ENCODE results near the gene CYCS. TPM values are rescaled to one million over a fixed set of nuclear protein-coding genes. Genes with fewer than 3 reads are reported as not detected.

Gene CYCS
- total and polyA plus RNA-seq, 2 of the 8 experiments (the other 6 are each of a cell fraction or from before 2014, with no cell fraction given): 48.6 to 229 TPM

GRCh38 chr7:25139536-25139935 is 14.5 kb upstream of the CYCS start:
- CTCF ChIA-PET (ENCODE audit: partially characterized antibody): interaction anchor here (1.5 to 1.7 kb wide), 2 partner anchors 21 to 78 kb away, joined by 5 read pairs; no protein-coding TSS in a partner anchor
- no peak for TF ChIP-seq ATF2 (IDR thresholded peaks at IDR 0.05; ENCODE audit: low read length)
- TF ChIP-seq CBX8 (IDR thresholded peaks at IDR 0.05; ENCODE audit: borderline replicate concordance, low read depth, low read length): no peak
- no peak for TF ChIP-seq SP4 (IDR thresholded peaks at IDR 0.05; ENCODE audit: low read length)
- no peak for TF ChIP-seq TAF7 (optimal IDR thresholded peaks at IDR 0.05; ENCODE audit: borderline replicate concordance, low read depth, low read length)
- TF ChIP-seq PHF8 (conservative IDR thresholded peaks at IDR 0.05; ENCODE audit: low read depth, low read length): no peak
- TF ChIP-seq JUND (IDR thresholded peaks at IDR 0.05; ENCODE audit: low read length): no peak
- TF ChIP-seq MAFK (IDR thresholded peaks at IDR 0.05; ENCODE audit: low read depth, low read length): no peak
- TF ChIP-seq GABPA (IDR thresholded peaks at IDR 0.05; ENCODE audit: borderline replicate concordance, insufficient read depth, low read length): no peak
- TF ChIP-seq POLR2AphosphoS5 (IDR thresholded peaks at IDR 0.05; ENCODE audit: low read depth, low read length): no peak
- no peak for TF ChIP-seq POU5F1 (IDR thresholded peaks at IDR 0.05; ENCODE audit: low read depth, low read length)
- TF ChIP-seq EP300 (IDR thresholded peaks at IDR 0.05; ENCODE audit: borderline replicate concordance in 1 of 2, low read depth in 2 of 2, low read length in 2 of 2): no peak
- TF ChIP-seq NANOG (IDR thresholded peaks at IDR 0.05; ENCODE audit: insufficient read depth, low read depth, low read length, poor library complexity, severe bottlenecking): no peak
- no peak overlapping the region for H3K27ac ChIP-seq (ENCODE audit: low read depth, low read length)
- H2AFZ ChIP-seq (ENCODE audit: low read length): no peak overlapping the region
- no peak overlapping the region for H3K4ac ChIP-seq (replicated peaks; ENCODE audit: insufficient read length, low read depth, low read length)
- no peak overlapping the region for H4K91ac ChIP-seq (replicated peaks; ENCODE audit: insufficient read length, low read length)
- 81% methylated on average over 1 of the region's 1 CpG; no CpG with 5 or more reads in 1 of the 2 experiments for WGBS, 2 experiments (ENCODE audit: extremely low coverage in 1 of 2, insufficient coverage in 1 of 2, insufficient read length in 1 of 2, insufficient replicate concordance in 2 of 2, low coverage in 1 of 2, low lambda C conversion rate in 2 of 2, missing lambda C conversion rate in 1 of 2)
- H2BK12ac ChIP-seq (ENCODE audit: low read depth, low read length): no peak overlapping the region
- DNase-seq (ENCODE audit: low read depth in 1 of 2, low spot score in 2 of 2) (no peak), FAIRE-seq (no peak)
- H3K79me1 ChIP-seq (ENCODE audit: low read depth, low read length): no peaks in the 10 kb centered on the region
- no peaks in the 10 kb centered on the region for H4K20me1 ChIP-seq (replicated peaks in 1 of 2; ENCODE audit: control insufficient read depth in 1 of 2, insufficient read depth in 2 of 2, low read length in 2 of 2)
- no peak overlapping the region for H4K8ac ChIP-seq (ENCODE audit: extremely low read depth, insufficient read depth, low read length)
- no peak overlapping the region for H3K18ac ChIP-seq (ENCODE audit: extremely low read depth, low read length)
- no peak overlapping the region for H3K9ac ChIP-seq (replicated peaks in 1 of 4; ENCODE audit: extremely low read depth in 1 of 4, low read depth in 3 of 4, low read length in 3 of 4)
- no peak overlapping the region for H2BK15ac ChIP-seq (ENCODE audit: low read length)
- H4K5ac ChIP-seq (ENCODE audit: insufficient read length, low read depth, low read length): no peak overlapping the region
- POLR2A ChIA-PET (ENCODE audit: partially characterized antibody): interaction anchor here (1.0 to 5.5 kb wide), 3 partner anchors 11 to 28 kb away, joined by 3 to 37 read pairs (median 4); partner anchors contain the start of gene CYCS
- H3K4me3 ChIP-seq (ENCODE audit: extremely low read depth in 1 of 4, insufficient read depth in 2 of 4, low read depth in 3 of 4, low read length in 4 of 4): no peak overlapping the region
- H2BK20ac ChIP-seq (ENCODE audit: low read length): no peak overlapping the region
- peaks cover 0 to 2% (median 0%) of the 10 kb centered on the region in 4 experiments; a peak in 1 of 7 replicates for H3K4me1 ChIP-seq (replicated peaks in 1 of 4; ENCODE audit: control insufficient read depth in 3 of 4, insufficient read depth in 4 of 4, low read length in 3 of 4)
- no peak overlapping the region for H3K23ac ChIP-seq (ENCODE audit: insufficient read length)
- H3K14ac ChIP-seq (ENCODE audit: insufficient read length): no peak overlapping the region
- H3K9me3 ChIP-seq (ENCODE audit: insufficient read depth in 2 of 2, low read depth in 1 of 2, low read length in 1 of 2): no peaks in the 10 kb centered on the region
- H2BK5ac ChIP-seq (ENCODE audit: low read depth, low read length): no peak overlapping the region
- no peak overlapping the region for H2AK5ac ChIP-seq (ENCODE audit: low read depth, low read length)
- no peaks in the 10 kb centered on the region for H3K27me3 ChIP-seq (replicated peaks in 1 of 4; ENCODE audit: control insufficient read depth in 3 of 4, extremely low read depth in 1 of 4, insufficient read depth in 3 of 4, low read length in 3 of 4)
- no peak overlapping the region for H3K56ac ChIP-seq (replicated peaks; ENCODE audit: insufficient read length, low read depth, low read length)
- no peaks in the 10 kb centered on the region for H3K79me2 ChIP-seq (ENCODE audit: control insufficient read depth in 1 of 2, insufficient read depth in 2 of 2, low read length in 2 of 2)
- no peaks in the 10 kb centered on the region for H3K23me2 ChIP-seq (ENCODE audit: low read depth, low read length)
- H3K36me3 ChIP-seq (ENCODE audit: control insufficient read depth in 2 of 4, insufficient read depth in 4 of 4, low read length in 3 of 4): no peaks in the 10 kb centered on the region
- no peak overlapping the region for H3K4me2 ChIP-seq (ENCODE audit: insufficient read depth in 1 of 2, low read depth in 2 of 2, low read length in 2 of 2)
- no peak overlapping the region for H2BK120ac ChIP-seq (replicated peaks; ENCODE audit: low read depth, low read length)
